GM12878 (cell line): ENCODE measurements around the gene CLASRP. TPM values are rescaled to one million over a fixed set of nuclear protein-coding genes. Genes with fewer than 3 reads are reported as not detected.

Experiments
- ATF3 ChIP-seq: IDR thresholded peaks from 2 replicates; pipeline ENCODE4 v1.6.1; 2011; ENCODE audit warnings: low read depth, mild to moderate bottlenecking, low read length, moderate library complexity, borderline replicate concordance; ENCODE audit errors: extremely low read depth
- CHD1 ChIP-seq: IDR thresholded peaks from 2 replicates; pipeline ENCODE4 v1.6.1; 2012; ENCODE audit warnings: low read depth, low read length, improper control_type of control experiment
- EZH2 ChIP-seq: IDR thresholded peaks from 2 replicates; pipeline ENCODE4 v1.6.1; 2012; ENCODE audit warnings: low read depth, mild to moderate bottlenecking, control low read depth, inconsistent platforms, low read length, borderline replicate concordance; ENCODE audit not compliant: control insufficient read depth
- FOXM1 ChIP-seq: IDR thresholded peaks from 2 replicates; pipeline ENCODE4 v1.6.1; 2012; ENCODE audit warnings: low read depth, mild to moderate bottlenecking, inconsistent platforms, low read length, moderate library complexity
- HDAC2 ChIP-seq: fragments of 200-600 bp; sonication (generic); IDR thresholded peaks from 2 replicates; pipeline ENCODE4 v1.6.1; 2017
- IRF3 ChIP-seq: fragments of 450-650 bp; IDR thresholded peaks from 2 replicates; pipeline ENCODE4 v1.6.1; 2014; ENCODE audit warnings: mild to moderate bottlenecking
- KAT2A ChIP-seq: conservative IDR thresholded peaks from 2 replicates; pipeline ENCODE4 v1.6.1; 2011; ENCODE audit warnings: low read depth, low read length; ENCODE audit not compliant: control insufficient read depth
- MAX ChIP-seq: IDR thresholded peaks from 2 replicates; pipeline ENCODE4 v1.6.1; 2012; ENCODE audit warnings: low read depth, low read length, improper control_type of control experiment
- MTA2 ChIP-seq: fragments of 450-650 bp; IDR thresholded peaks from 2 replicates; pipeline ENCODE4 v1.6.1; 2016; ENCODE audit warnings: low read depth, mild to moderate bottlenecking, moderate library complexity
- NFYA ChIP-seq: IDR thresholded peaks from 2 replicates; pipeline ENCODE4 v1.6.1; 2011; ENCODE audit warnings: low read depth, mild to moderate bottlenecking, low read length, improper control_type of control experiment, borderline replicate concordance
- NRF1 ChIP-seq: conservative IDR thresholded peaks from 2 replicates; pipeline ENCODE4 v1.6.1; 2011; ENCODE audit warnings: mild to moderate bottlenecking, low read depth, low read length, improper control_type of control experiment
- RB1 ChIP-seq: fragments of 450-650 bp; formaldehyde crosslinking; IDR thresholded peaks from 2 replicates; pipeline ENCODE4 v1.6.1; 2017; ENCODE audit warnings: mild to moderate bottlenecking, borderline replicate concordance
- SIX5 ChIP-seq: IDR thresholded peaks from 2 replicates; pipeline ENCODE4 v1.6.1; 2011; ENCODE audit warnings: mild to moderate bottlenecking, low read depth, low read length, moderate library complexity; ENCODE audit not compliant: severe bottlenecking
- SMAD5 ChIP-seq: IDR thresholded peaks from 2 replicates; pipeline ENCODE4 v1.6.1; 2016; ENCODE audit warnings: antibody characterized with exemption, low read depth
- SMC3 ChIP-seq: IDR thresholded peaks from 2 replicates; pipeline ENCODE4 v1.6.1; 2011; ENCODE audit warnings: low read length, improper control_type of control experiment, borderline replicate concordance
- SREBF1 ChIP-seq: IDR thresholded peaks from 2 replicates; pipeline ENCODE4 v1.6.1; 2012; ENCODE audit warnings: mild to moderate bottlenecking, low read length
- SRF ChIP-seq, 2 experiments: IDR thresholded peaks; 2 replicates each; pipeline ENCODE4 v1.6.1; 2011; ENCODE audit warnings: low read depth in 2 of 2, low read length in 2 of 2, mild to moderate bottlenecking in 1 of 2, moderate library complexity in 1 of 2
- TCF12 ChIP-seq: IDR thresholded peaks from 2 replicates; pipeline ENCODE4 v1.6.1; 2011; ENCODE audit warnings: low read depth, mild to moderate bottlenecking, low read length
- YY1 ChIP-seq: IDR thresholded peaks from 2 replicates; pipeline ENCODE4 v1.6.1; 2011; ENCODE audit warnings: low read depth, mild to moderate bottlenecking, low read length
- ZBTB33 ChIP-seq: fragments of 450-650 bp; IDR thresholded peaks from 2 replicates; pipeline ENCODE4 v1.6.1; 2017; ENCODE audit warnings: mild to moderate bottlenecking
- ZBTB40 ChIP-seq: fragments of 450-650 bp; IDR thresholded peaks from 2 replicates; pipeline ENCODE4 v1.6.1; 2016; ENCODE audit warnings: mild to moderate bottlenecking, moderate library complexity, borderline replicate concordance
- ZNF217 ChIP-seq: fragments of 450-650 bp; IDR thresholded peaks from 2 replicates; pipeline ENCODE4 v1.6.1; 2017; ENCODE audit warnings: antibody characterized with exemption, mild to moderate bottlenecking
- polyA plus RNA-seq, 11 experiments: library from polyadenylated mRNA; depleted of rRNA in 4 of 11; unstranded in 6 of 11; stranded (reverse) in 5 of 11; fragments of >200 nt; fragmentation: Nextera tagmentation in 4 of 11; fragmentation: Illumina TruSeq in 1 of 11; extraction: Ambion mirVana in 4 of 11; extraction: Trizol in 1 of 11; gene quantifications; 1 replicate in 1 of 11; 2 replicates in 10 of 11; pipeline versions ENCODE4 v1.2.1 to v1.2.3, GENCODE V29; 2011 to 2016; ENCODE audit warnings: inconsistent platforms in 2 of 11, missing spikeins in 2 of 11, low read depth in 1 of 11
- total RNA-seq, 4 experiments: library from RNA; depleted of rRNA in 3 of 4; stranded (reverse); fragments of >200 nt in 3 of 4; fragmentation: Illumina TruSeq in 1 of 4; extraction: Trizol in 1 of 4; gene quantifications; 2 replicates each; pipeline versions ENCODE4 v1.2.1 to v1.2.3, GENCODE V29; 2013 to 2021

Gene CLASRP
- total and polyA plus RNA-seq, 10 of the 15 experiments (the other 5 are each of a cell fraction or from before 2014, with no cell fraction given): 0.68 to 75.8 (median 30.2) TPM

- TF ChIP-seq ZBTB40 (0 out of 2 replicates have a peak, but pooled peaks have one; percentile 37), MAX (peak; percentile 71; the same call in 1 of the 2 replicates), NRF1 (no peak), SMC3 (peak; percentile 70), SREBF1 (no peak), RB1 (0 out of 2 replicates have a peak, but pooled peaks have one; percentile 12), TCF12 (peak; percentile 94), ZNF217 (peak; percentile 45; the same call in 1 of the 2 replicates), YY1 (no peak), ATF3 (no peak), EZH2 (no peak), MTA2 (peak; percentile 96), SIX5 (no peak), ZBTB33 (no peak), FOXM1 (peak; percentile 77; the same call in 1 of the 2 replicates), IRF3 (no peak), CHD1 (no peak), SRF (IDR thresholded peaks at IDR 0.05; ENCODE audit: low read depth in 2 of 2, low read length in 2 of 2) (peak; percentile 51 to 89; a peak in 3 of 4 replicates), SMAD5 (no peak; the same call in 1 of the 2 replicates), KAT2A (no peak), HDAC2 (no peak), NFYA (no peak)
Measured at GRCh38 chr19:45016388-45017314, 22.2 kb upstream of the CLASRP start (continued).
